ENCODE results near the gene ADAP1. TPM values are rescaled to one million over a fixed set of nuclear protein-coding genes. Genes with fewer than 3 reads are reported as not detected.

The ADAP1 gene
- total and polyA plus RNA-seq, 4 donors: 30.8 to 116 (median 79.0) TPM

- no peak overlapping the region for H3K27ac ChIP-seq (ENCODE audit: low read depth, low read length)
- H3K4me1 ChIP-seq (ENCODE audit: control insufficient read depth, insufficient read depth, low read length): no peaks in the 10 kb centered on the region
- no peak overlapping the region for H3K4me3 ChIP-seq (ENCODE audit: low read depth, low read length)
- no peaks in the 10 kb centered on the region for H3K27me3 ChIP-seq (ENCODE audit: control insufficient read depth, insufficient read depth, low read length)
- no peaks in the 10 kb centered on the region for H3K9me3 ChIP-seq (ENCODE audit: control insufficient read depth, insufficient read depth, low read length)
- peaks cover 79% of the 10 kb centered on the region for H3K36me3 ChIP-seq (ENCODE audit: control insufficient read depth, insufficient read depth, low read length)
- 97% methylated on average over 14 of the region's 14 CpGs for WGBS (ENCODE audit: insufficient coverage)
- DNase-seq (ENCODE audit: low read depth in 4 of 6, low spot score in 6 of 6): no peak
Measured at GRCh38 chr7:851204-851603, 103.3 kb downstream of the ADAP1 start.

- Histone ChIP-seq H3K4me3 (ENCODE audit: low read depth, low read length) (no peak overlapping the region), H3K27ac (ENCODE audit: low read depth, low read length) (no peak overlapping the region), H3K4me1 (ENCODE audit: control insufficient read depth, insufficient read depth, low read length) (no peaks in the 10 kb centered on the region), H3K27me3 (ENCODE audit: control insufficient read depth, insufficient read depth, low read length) (no peaks in the 10 kb centered on the region), H3K9me3 (ENCODE audit: control insufficient read depth, insufficient read depth, low read length) (no peaks in the 10 kb centered on the region), H3K36me3 (ENCODE audit: control insufficient read depth, insufficient read depth, low read length) (peaks cover 75% of the 10 kb centered on the region)
- 96% methylated on average over 10 of the region's 19 CpGs for WGBS (ENCODE audit: insufficient coverage)
- no peak for DNase-seq (ENCODE audit: low read depth in 4 of 6, low spot score in 6 of 6)
Measured at GRCh38 chr7:849781-850180, 104.7 kb downstream of the ADAP1 start.

- no peak for DNase-seq (ENCODE audit: low read depth in 4 of 6, low spot score in 6 of 6)
- H3K9me3 ChIP-seq (ENCODE audit: control insufficient read depth, insufficient read depth, low read length): no peaks in the 10 kb centered on the region
- peaks cover under 1% of the 10 kb centered on the region for H3K4me1 ChIP-seq (ENCODE audit: control insufficient read depth, insufficient read depth, low read length)
- H3K36me3 ChIP-seq (ENCODE audit: control insufficient read depth, insufficient read depth, low read length): peaks cover 75% of the 10 kb centered on the region
- no peak overlapping the region for H3K4me3 ChIP-seq (ENCODE audit: low read depth, low read length)
- 97% methylated on average over 14 of the region's 14 CpGs for WGBS (ENCODE audit: insufficient coverage)
- no peaks in the 10 kb centered on the region for H3K27me3 ChIP-seq (ENCODE audit: control insufficient read depth, insufficient read depth, low read length)
- H3K27ac ChIP-seq (ENCODE audit: low read depth, low read length): no peak overlapping the region
Measured at GRCh38 chr7:849145-849544, 105.3 kb downstream of the ADAP1 start.

Other genes with a start within 250 kb of the ADAP1 start
- 10 to 100 TPM; 10.9 to 22.4 TPM for gene DNAAF5, start 228.0 kb downstream of the ADAP1 start, total RNA-seq
- 10 to 100 TPM; 22.4 to 23.3 TPM for gene DNAAF5, start 228.0 kb downstream of the ADAP1 start, polyA plus RNA-seq (ENCODE audit: insufficient read length in 2 of 2)
- gene PRKAR1B, start 227.4 kb downstream of the ADAP1 start, total RNA-seq: 100 to 1,000 TPM in 1 of 2 donors, 10 to 100 TPM in 1; 53.1 to 105 TPM
- gene PRKAR1B, start 227.4 kb downstream of the ADAP1 start, polyA plus RNA-seq (ENCODE audit: insufficient read length in 2 of 2): 100 to 1,000 TPM; 220 to 238 TPM
- gene SUN1, start 122.2 kb downstream of the ADAP1 start, total RNA-seq: 100 to 1,000 TPM; 166 to 185 TPM
- gene SUN1, start 122.2 kb downstream of the ADAP1 start, polyA plus RNA-seq (ENCODE audit: insufficient read length in 2 of 2): 100 to 1,000 TPM; 114 to 175 TPM
- gene GET4, start 78.1 kb downstream of the ADAP1 start, total RNA-seq: 10 to 100 TPM; 17.7 to 23.1 TPM
- 10 to 100 TPM; 43.3 to 54.3 TPM for gene GET4, start 78.1 kb downstream of the ADAP1 start, polyA plus RNA-seq (ENCODE audit: insufficient read length in 2 of 2)
- 10 to 100 TPM; 11.7 to 15.3 TPM for gene COX19, start 20.9 kb upstream of the ADAP1 start, total RNA-seq
- gene COX19, start 20.9 kb upstream of the ADAP1 start, polyA plus RNA-seq (ENCODE audit: insufficient read length in 2 of 2): 10 to 100 TPM; 19.0 to 19.6 TPM
- 1 to 10 TPM; 1.4 to 1.8 TPM for gene CYP2W1, start 28.5 kb upstream of the ADAP1 start, total RNA-seq
- gene CYP2W1, start 28.5 kb upstream of the ADAP1 start, polyA plus RNA-seq (ENCODE audit: insufficient read length in 2 of 2): under 1 TPM; 0.44 to 0.71 TPM
- gene GPR146, start 89.9 kb upstream of the ADAP1 start, total RNA-seq: 1 to 10 TPM; 3.9 to 6.4 TPM
- 1 to 10 TPM; 3.2 to 4.0 TPM for gene GPR146, start 89.9 kb upstream of the ADAP1 start, polyA plus RNA-seq (ENCODE audit: insufficient read length in 2 of 2)
- gene GPER1, start 133.4 kb upstream of the ADAP1 start, total RNA-seq: 10 to 100 TPM in 1 of 2 donors, 1 to 10 TPM in 1; 3.3 to 12.2 TPM
- gene GPER1, start 133.4 kb upstream of the ADAP1 start, polyA plus RNA-seq (ENCODE audit: insufficient read length in 2 of 2): 10 to 100 TPM in 1 of 2 donors, 1 to 10 TPM in 1; 9.9 to 10.2 TPM
- gene ZFAND2A, start 205.5 kb upstream of the ADAP1 start, total RNA-seq: 10 to 100 TPM; 29.8 to 29.9 TPM
- gene ZFAND2A, start 205.5 kb upstream of the ADAP1 start, polyA plus RNA-seq (ENCODE audit: insufficient read length in 2 of 2): 10 to 100 TPM; 57.3 to 58.0 TPM